Measurements from ENCODE around the gene FMOD.
"Not testable (repeated sequence)": the region's sequence is repeated elsewhere in the genome, so short reads cannot be mapped to it uniquely, and the experiment has no call there.

The FMOD gene

GRCh38 chr1:203325418-203326091 lies 25.4 kb downstream of the FMOD start:
- DNase-seq = no peak

GRCh38 chr1:203325026-203325417 lies 25.9 kb downstream of the FMOD start:
- DNase-seq = no peak

- no peak for DNase-seq
Observed at GRCh38 chr1:203324105-203325025, 26.6 kb downstream of the FMOD start.

- DNase-seq = no peak
Observed at GRCh38 chr1:203323587-203323986, 27.3 kb downstream of the FMOD start.

GRCh38 chr1:203322500-203323179 lies 28.3 kb downstream of the FMOD start:
- no peak for DNase-seq

GRCh38 chr1:203321273-203322052 lies 29.5 kb downstream of the FMOD start:
- no peak for DNase-seq

GRCh38 chr1:203320591-203321272 lies 30.2 kb downstream of the FMOD start:
- no peak for DNase-seq

- DNase-seq = no peak
Observed at GRCh38 chr1:203318229-203318517, 32.7 kb downstream of the FMOD start.

GRCh38 chr1:203317429-203318228 lies 33.3 kb downstream of the FMOD start:
- DNase-seq = no peak

GRCh38 chr1:203316626-203317093 lies 34.3 kb downstream of the FMOD start:
- DNase-seq = no peak

- DNase-seq = not testable (repeated sequence)
Observed at GRCh38 chr1:203314025-203314759, 36.7 kb downstream of the FMOD start.

- DNase-seq = no peak
Observed at GRCh38 chr1:203311368-203312301, 39.3 kb downstream of the FMOD start.

- DNase-seq = no peak
Observed at GRCh38 chr1:203308923-203309331, 42.0 kb downstream of the FMOD start.

GRCh38 chr1:203308328-203308922 lies 42.5 kb downstream of the FMOD start:
- no peak for DNase-seq

GRCh38 chr1:203307641-203308126 lies 43.2 kb downstream of the FMOD start:
- no peak for DNase-seq

GRCh38 chr1:203306965-203307541 lies 43.9 kb downstream of the FMOD start:
- peak; percentile 29 for DNase-seq

GRCh38 chr1:203306089-203306964 lies 44.6 kb downstream of the FMOD start:
- no peak for DNase-seq

- DNase-seq = no peak
Observed at GRCh38 chr1:203305809-203306088, 45.2 kb downstream of the FMOD start.

Data from activated gamma-delta T cell (primary cell).